ENCODE results near the gene GPC6.

GPC6 gene

GRCh38 chr13:94154367-94154766 is 927.8 kb downstream of the GPC6 start:
- Histone ChIP-seq H3K36me3 (ENCODE audit: low read depth) (no peaks in the 10 kb centered on the region), H3K27ac (ENCODE audit: poor library complexity, severe bottlenecking) (no peak overlapping the region), H3K4me1 (ENCODE audit: insufficient read depth, poor library complexity, severe bottlenecking) (no peaks in the 10 kb centered on the region), H3K9me3 (ENCODE audit: severe bottlenecking) (no peaks in the 10 kb centered on the region), H3K27me3 (ENCODE audit: insufficient read depth, poor library complexity, severe bottlenecking) (no peaks in the 10 kb centered on the region), H3K4me3 (ENCODE audit: severe bottlenecking) (no peak overlapping the region)
- TF ChIP-seq, protein P1, sequence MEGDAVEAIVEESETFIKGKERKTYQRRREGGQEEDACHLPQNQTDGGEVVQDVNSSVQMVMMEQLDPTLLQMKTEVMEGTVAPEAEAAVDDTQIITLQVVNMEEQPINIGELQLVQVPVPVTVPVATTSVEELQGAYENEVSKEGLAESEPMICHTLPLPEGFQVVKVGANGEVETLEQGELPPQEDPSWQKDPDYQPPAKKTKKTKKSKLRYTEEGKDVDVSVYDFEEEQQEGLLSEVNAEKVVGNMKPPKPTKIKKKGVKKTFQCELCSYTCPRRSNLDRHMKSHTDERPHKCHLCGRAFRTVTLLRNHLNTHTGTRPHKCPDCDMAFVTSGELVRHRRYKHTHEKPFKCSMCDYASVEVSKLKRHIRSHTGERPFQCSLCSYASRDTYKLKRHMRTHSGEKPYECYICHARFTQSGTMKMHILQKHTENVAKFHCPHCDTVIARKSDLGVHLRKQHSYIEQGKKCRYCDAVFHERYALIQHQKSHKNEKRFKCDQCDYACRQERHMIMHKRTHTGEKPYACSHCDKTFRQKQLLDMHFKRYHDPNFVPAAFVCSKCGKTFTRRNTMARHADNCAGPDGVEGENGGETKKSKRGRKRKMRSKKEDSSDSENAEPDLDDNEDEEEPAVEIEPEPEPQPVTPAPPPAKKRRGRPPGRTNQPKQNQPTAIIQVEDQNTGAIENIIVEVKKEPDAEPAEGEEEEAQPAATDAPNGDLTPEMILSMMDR (IDR thresholded peaks at IDR 0.05; ENCODE audit: poor library complexity, severe bottlenecking), result no peak
- no peak for DNase-seq (ENCODE audit: low spot score)
- peak; percentile 64 for ATAC-seq (ENCODE audit: low read depth)

DNA sequence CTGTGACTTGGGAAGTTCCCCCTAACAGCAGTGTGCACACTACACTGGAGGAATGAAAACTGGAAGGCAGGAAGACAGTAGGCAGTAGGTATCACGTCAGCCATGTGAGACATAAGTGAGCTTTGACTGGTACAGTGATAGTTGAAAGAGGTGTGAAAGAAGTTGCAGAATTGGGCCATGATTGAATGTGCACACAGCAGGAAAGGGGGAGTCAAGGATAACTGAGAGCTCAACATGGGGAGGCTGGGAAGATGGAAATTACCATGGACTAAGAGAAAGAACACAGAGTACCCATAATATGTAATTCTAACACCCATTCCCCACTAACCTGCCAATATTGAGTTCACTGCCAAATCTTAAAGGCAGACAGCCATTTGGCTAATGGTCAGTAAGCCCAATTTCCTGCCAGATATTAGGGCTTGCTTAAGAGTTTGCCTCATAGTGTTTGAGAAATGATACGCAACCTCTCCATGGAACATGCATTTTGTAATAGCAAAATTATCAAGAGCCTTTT is 931.2 kb downstream of the GPC6 start:
- no peak for ATAC-seq (ENCODE audit: low read depth)

DNA sequence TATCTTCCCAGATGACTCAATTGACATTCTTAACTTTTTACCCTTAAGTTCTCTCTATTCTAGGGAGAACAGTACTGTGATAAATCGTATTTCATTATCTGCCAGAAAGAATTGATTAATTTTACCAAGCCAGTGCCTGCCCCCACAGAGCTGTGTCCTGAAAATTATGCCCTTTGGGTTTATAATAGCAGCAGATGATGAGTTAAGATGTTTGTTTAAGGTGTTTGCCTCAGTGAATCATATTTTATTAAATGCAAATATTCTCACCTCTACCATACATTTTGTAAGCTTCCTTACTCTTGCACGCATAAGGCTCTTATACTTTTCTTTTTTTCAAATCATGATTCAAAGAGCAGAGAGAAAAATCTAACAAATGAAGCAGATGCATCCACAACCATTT is 934.3 kb downstream of the GPC6 start:
- Histone ChIP-seq H3K36me3 (ENCODE audit: low read depth) (no peaks in the 10 kb centered on the region), H3K4me3 (ENCODE audit: severe bottlenecking) (no peak overlapping the region), H3K27ac (ENCODE audit: poor library complexity, severe bottlenecking) (no peak overlapping the region), H3K9me3 (ENCODE audit: severe bottlenecking) (no peaks in the 10 kb centered on the region), H3K4me1 (ENCODE audit: insufficient read depth, poor library complexity, severe bottlenecking) (no peaks in the 10 kb centered on the region), H3K27me3 (ENCODE audit: insufficient read depth, poor library complexity, severe bottlenecking) (no peaks in the 10 kb centered on the region)
- TF ChIP-seq, protein P1 (IDR thresholded peaks at IDR 0.05; ENCODE audit: poor library complexity, severe bottlenecking), result no peak
- DNase-seq (ENCODE audit: low spot score) (no peak), ATAC-seq (ENCODE audit: low read depth) (0 out of 3 replicates have a peak, but pooled peaks have one; percentile 27)

More for the DNA sequence above, 931.2 kb downstream of the GPC6 start:
- Histone ChIP-seq H3K4me3 (ENCODE audit: severe bottlenecking) (no peak overlapping the region), H3K27me3 (ENCODE audit: insufficient read depth, poor library complexity, severe bottlenecking) (no peaks in the 10 kb centered on the region), H3K36me3 (ENCODE audit: low read depth) (no peaks in the 10 kb centered on the region), H3K9me3 (ENCODE audit: severe bottlenecking) (no peaks in the 10 kb centered on the region), H3K27ac (ENCODE audit: poor library complexity, severe bottlenecking) (no peak overlapping the region), H3K4me1 (ENCODE audit: insufficient read depth, poor library complexity, severe bottlenecking) (no peaks in the 10 kb centered on the region)
- TF ChIP-seq, protein P1 (IDR thresholded peaks at IDR 0.05; ENCODE audit: poor library complexity, severe bottlenecking), result no peak
- no peak for DNase-seq (ENCODE audit: low spot score)

GRCh38 chr13:94162289-94162688 is 935.7 kb downstream of the GPC6 start:
- Histone ChIP-seq H3K27ac (ENCODE audit: poor library complexity, severe bottlenecking) (no peak overlapping the region), H3K4me1 (ENCODE audit: insufficient read depth, poor library complexity, severe bottlenecking) (no peaks in the 10 kb centered on the region), H3K4me3 (ENCODE audit: severe bottlenecking) (no peak overlapping the region), H3K36me3 (ENCODE audit: low read depth) (no peaks in the 10 kb centered on the region), H3K27me3 (ENCODE audit: insufficient read depth, poor library complexity, severe bottlenecking) (no peaks in the 10 kb centered on the region), H3K9me3 (ENCODE audit: severe bottlenecking) (no peaks in the 10 kb centered on the region)
- DNase-seq (ENCODE audit: low spot score) (no peak), ATAC-seq (ENCODE audit: low read depth) (no peak)
- TF ChIP-seq, protein P1 (IDR thresholded peaks at IDR 0.05; ENCODE audit: poor library complexity, severe bottlenecking), result no peak

DNA sequence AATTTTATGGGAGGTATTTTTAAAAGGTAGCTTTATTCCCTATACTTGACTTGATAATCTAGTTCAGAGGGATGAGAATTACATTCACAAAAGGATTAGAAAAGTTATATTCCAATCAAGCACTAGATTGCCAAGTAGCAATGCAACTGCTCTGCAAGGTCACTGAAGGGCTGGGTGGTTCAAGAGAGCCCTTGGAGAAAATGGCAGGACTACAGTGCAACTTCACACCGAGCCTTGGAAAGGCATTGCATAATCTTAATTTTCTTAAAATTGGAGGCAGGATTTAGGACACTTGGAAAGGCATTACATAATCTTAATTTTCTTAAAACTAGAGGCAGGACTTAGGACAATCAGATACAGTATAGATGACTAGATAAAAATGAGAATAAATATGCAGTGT is 936.9 kb downstream of the GPC6 start:
- TF ChIP-seq, protein P1 (IDR thresholded peaks at IDR 0.05; ENCODE audit: poor library complexity, severe bottlenecking), result no peak

More for the DNA sequence above, 936.9 kb downstream of the GPC6 start:
- ATAC-seq (ENCODE audit: low read depth) (no peak), DNase-seq (ENCODE audit: low spot score) (no peak)
- H3K27me3 ChIP-seq (ENCODE audit: insufficient read depth, poor library complexity, severe bottlenecking), result no peaks in the 10 kb centered on the region
- no peaks in the 10 kb centered on the region for H3K36me3 ChIP-seq (ENCODE audit: low read depth)
- no peaks in the 10 kb centered on the region for H3K9me3 ChIP-seq (ENCODE audit: severe bottlenecking)
- no peaks in the 10 kb centered on the region for H3K4me1 ChIP-seq (ENCODE audit: insufficient read depth, poor library complexity, severe bottlenecking)
- H3K27ac ChIP-seq (ENCODE audit: poor library complexity, severe bottlenecking), result no peak overlapping the region
- H3K4me3 ChIP-seq (ENCODE audit: severe bottlenecking), result no peak overlapping the region
